Heart left ventricle (tissue), 16 donors: ENCODE measurements around the gene ENTPD1. TPM values are rescaled to one million over a fixed set of nuclear protein-coding genes. Genes with fewer than 3 reads are reported as not detected.
A peak's percentile ranks its signal among the peaks of the same experiment; 100 is the strongest.
"Not testable (repeated sequence)": the region's sequence is repeated elsewhere in the genome, so short reads cannot be mapped to it uniquely, and the experiment has no call there.

ENCODE experiments used
- ATAC-seq, 4 donors: fragments of 200-7000 bp; cut with Tn5 transposase; one replicate each; pipeline ENCODE4 v1.9.1; 2020 to 2022; ENCODE audit warnings: moderate library complexity in 4 of 4, mild to moderate bottlenecking in 3 of 4, moderate number of reproducible peaks in 1 of 4
- DNase-seq, 5 donors: peaks; one replicate each; pipeline ENCODE4 v3.0.0-alpha.2; 2020
- H3K27ac ChIP-seq, 12 donors: fragments of 200-600 bp; sonication (generic) in 4 of 12; one replicate each; pipeline versions ENCODE4 v1.5.0 to v1.8.0; 2016 to 2022; ENCODE audit warnings: mild to moderate bottlenecking in 2 of 12
- H3K27me3 ChIP-seq, 9 donors: fragments of 200-600 bp; sonication (generic) in 2 of 9; one replicate each; pipeline versions ENCODE4 v1.5.1 to v1.8.0; 2016 to 2022; ENCODE audit warnings: mild to moderate bottlenecking in 3 of 9
- H3K36me3 ChIP-seq, 9 donors: fragments of 200-600 bp; sonication (generic) in 2 of 9; one replicate each; pipeline versions ENCODE4 v1.5.0 to v1.8.0; 2018 to 2022; ENCODE audit warnings: mild to moderate bottlenecking in 2 of 9
- H3K4me1 ChIP-seq, 12 donors: fragments of 200-600 bp; sonication (generic) in 4 of 12; one replicate each; pipeline versions ENCODE4 v1.5.0 to v1.8.0; 2016 to 2022; ENCODE audit warnings: mild to moderate bottlenecking in 3 of 12
- H3K4me3 ChIP-seq, 12 donors: fragments of 200-600 bp; sonication (generic) in 4 of 12; one replicate each; pipeline versions ENCODE4 v1.5.0 to v1.8.0; 2017 to 2022; ENCODE audit warnings: mild to moderate bottlenecking in 9 of 12, moderate library complexity in 4 of 12
- H3K9me3 ChIP-seq, 12 donors: fragments of 200-600 bp; sonication (generic) in 4 of 12; one replicate each; pipeline versions ENCODE4 v1.5.0 to v1.8.0; 2016 to 2022; ENCODE audit warnings: mild to moderate bottlenecking in 1 of 12
- POLR2A ChIP-seq, 2 donors: fragments of 450-650 bp; IDR thresholded peaks; one replicate each; pipeline ENCODE4 v1.6.1; 2017; ENCODE audit warnings: antibody characterized with exemption in 2 of 2, mild to moderate bottlenecking in 2 of 2, moderate library complexity in 2 of 2
- WGBS, 4 donors: extraction: QIAGEN DNeasy Blood & Tissue Kit in 2 of 4; methylation state at CpG; one replicate each; pipeline versions ENCODE4 v1.1.5 to v1.1.7; 2013 to 2018; 5-methylcytosine and 5-hydroxymethylcytosine counted together
- intact Hi-C, 10 donors: fragments of 100-400 bp; cut with DNase I; formaldehyde crosslinking; loops; one replicate each; pipeline versions ENCODE4 v1.11.1 to v1.14.2; 2022
- polyA plus RNA-seq, 2 donors: library from polyadenylated mRNA; stranded (reverse); fragments of 200-250 nt; gene quantifications; one replicate each; pipeline ENCODE4 v1.2.3, GENCODE V29; 2013
- total RNA-seq, 9 donors: library from RNA; depleted of rRNA in 2 of 9; stranded (reverse); fragments of >200 nt in 2 of 9; fragmentation: NEBNext Ultra II Directional in 3 of 9; extraction: Animal tissue kit (Norgen Biotek cat#: 25700) in 3 of 9; gene quantifications; one replicate each; pipeline versions ENCODE4 v1.1.0 to v1.2.4, GENCODE V29; 2016 to 2023
- TF ChIP-seq, protein P1 (sequence below), 12 donors: fragments of 200-600 bp; sonication (generic) in 4 of 12; IDR thresholded peaks; one replicate each; pipeline versions ENCODE4 v1.5.0 to v1.8.0; 2018 to 2022; ENCODE audit warnings: antibody characterized with exemption in 12 of 12, mild to moderate bottlenecking in 5 of 12
- donor health status: ischemic (EF 13 %, LVEDD 7.1; RV severe dilation, severe dysfunction).
- donor health status: healthy with polysubstance abuse.
- donor health status: DM: no; HTN: yes; CAD: no.
- donor health status: DM: no; HTN: no; CAD: no.
- donor health status: ischemic (EF 25% LVEDD 6.9; RV normal size, moderate dysfunction).
- donor health status: ischemic (EF 25% LVEDD 5.7; RV mildly dilated, moderate dysfunction).
- donor health status: healthy.
- donor health status: DM: yes; HTN: yes; CAD: no.
- donor health status: ischemic (EF 35%, LVEDD 5.7; RV mildly dilated, moderate dysfunction).
- donor health status: nonischemic (EF 11% LVEDD 7.7; RV severe dilation, severe dysfunction).
- donor health status: DM: yes; HTN: yes; CAD: no.
- donor health status: PGD.
- donor health status: ischemic (EF 29% LVEDD 5.4; RV normal size, mild dysfunction).
- donor health status: nonischemic (EF 23%, LVEDD 6.1; RV moderate dilation, normal function).

ENTPD1 gene
- total and polyA plus RNA-seq, 11 donors, result 3.3 to 23.2 (median 7.6) TPM

DNA sequence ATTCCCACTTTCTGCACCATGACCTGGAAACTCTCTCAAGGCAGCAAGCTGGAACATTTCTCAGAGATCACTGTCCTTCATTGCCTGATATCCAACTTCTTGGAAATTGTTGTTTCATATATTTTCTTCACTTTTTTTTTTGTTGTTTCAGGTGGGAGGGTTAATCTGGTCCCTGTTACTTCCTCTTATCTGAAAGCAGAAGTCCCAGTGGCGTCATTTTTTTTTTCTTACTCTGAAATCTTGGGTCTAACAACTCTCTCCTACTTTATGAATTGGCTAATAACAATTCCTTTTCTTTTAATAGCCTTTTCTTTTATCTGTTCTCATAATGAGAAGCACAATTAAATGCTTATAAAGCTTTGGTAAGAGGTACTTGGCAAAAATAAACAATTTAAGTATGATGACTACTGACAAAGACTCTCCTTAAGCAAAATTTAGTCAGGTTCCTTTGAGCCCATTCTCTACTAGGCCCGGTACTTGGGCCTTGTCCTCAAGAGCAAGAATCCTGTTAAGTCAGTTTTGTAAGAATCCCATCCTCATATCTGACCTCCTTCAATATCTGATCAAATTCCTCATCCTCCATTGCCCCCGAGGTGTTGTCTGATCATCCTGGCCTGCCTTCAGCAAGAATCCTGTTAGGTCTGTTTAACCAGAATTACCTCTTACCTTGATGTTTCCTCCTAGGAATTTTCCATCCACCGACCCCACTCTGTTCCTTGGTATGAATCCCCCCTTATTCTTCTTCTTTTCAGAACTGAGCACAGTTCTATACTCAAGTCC is 140.3 kb downstream of the ENTPD1 start:
- Histone ChIP-seq H3K9me3 (no peaks in the 10 kb centered on the region), H3K27ac (no peak overlapping the region), H3K36me3 (peaks cover 0 to 72% (median 36%) of the 10 kb centered on the region in 9 donors), H3K27me3 (no peaks in the 10 kb centered on the region), H3K4me3 (no peak overlapping the region), H3K4me1 (no peaks in the 10 kb centered on the region)
- TF ChIP-seq, protein P1, sequence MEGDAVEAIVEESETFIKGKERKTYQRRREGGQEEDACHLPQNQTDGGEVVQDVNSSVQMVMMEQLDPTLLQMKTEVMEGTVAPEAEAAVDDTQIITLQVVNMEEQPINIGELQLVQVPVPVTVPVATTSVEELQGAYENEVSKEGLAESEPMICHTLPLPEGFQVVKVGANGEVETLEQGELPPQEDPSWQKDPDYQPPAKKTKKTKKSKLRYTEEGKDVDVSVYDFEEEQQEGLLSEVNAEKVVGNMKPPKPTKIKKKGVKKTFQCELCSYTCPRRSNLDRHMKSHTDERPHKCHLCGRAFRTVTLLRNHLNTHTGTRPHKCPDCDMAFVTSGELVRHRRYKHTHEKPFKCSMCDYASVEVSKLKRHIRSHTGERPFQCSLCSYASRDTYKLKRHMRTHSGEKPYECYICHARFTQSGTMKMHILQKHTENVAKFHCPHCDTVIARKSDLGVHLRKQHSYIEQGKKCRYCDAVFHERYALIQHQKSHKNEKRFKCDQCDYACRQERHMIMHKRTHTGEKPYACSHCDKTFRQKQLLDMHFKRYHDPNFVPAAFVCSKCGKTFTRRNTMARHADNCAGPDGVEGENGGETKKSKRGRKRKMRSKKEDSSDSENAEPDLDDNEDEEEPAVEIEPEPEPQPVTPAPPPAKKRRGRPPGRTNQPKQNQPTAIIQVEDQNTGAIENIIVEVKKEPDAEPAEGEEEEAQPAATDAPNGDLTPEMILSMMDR (IDR thresholded peaks at IDR 0.05), result no peak
- no peak for TF ChIP-seq POLR2A (IDR thresholded peaks at IDR 0.05)
- no peak for DNase-seq
- intact Hi-C loops, result no loop called here
- WGBS, 4 donors, result 93 to 95% (median 93%) methylated on average over 4 of the region's 4 CpGs
- no peak for ATAC-seq

DNA sequence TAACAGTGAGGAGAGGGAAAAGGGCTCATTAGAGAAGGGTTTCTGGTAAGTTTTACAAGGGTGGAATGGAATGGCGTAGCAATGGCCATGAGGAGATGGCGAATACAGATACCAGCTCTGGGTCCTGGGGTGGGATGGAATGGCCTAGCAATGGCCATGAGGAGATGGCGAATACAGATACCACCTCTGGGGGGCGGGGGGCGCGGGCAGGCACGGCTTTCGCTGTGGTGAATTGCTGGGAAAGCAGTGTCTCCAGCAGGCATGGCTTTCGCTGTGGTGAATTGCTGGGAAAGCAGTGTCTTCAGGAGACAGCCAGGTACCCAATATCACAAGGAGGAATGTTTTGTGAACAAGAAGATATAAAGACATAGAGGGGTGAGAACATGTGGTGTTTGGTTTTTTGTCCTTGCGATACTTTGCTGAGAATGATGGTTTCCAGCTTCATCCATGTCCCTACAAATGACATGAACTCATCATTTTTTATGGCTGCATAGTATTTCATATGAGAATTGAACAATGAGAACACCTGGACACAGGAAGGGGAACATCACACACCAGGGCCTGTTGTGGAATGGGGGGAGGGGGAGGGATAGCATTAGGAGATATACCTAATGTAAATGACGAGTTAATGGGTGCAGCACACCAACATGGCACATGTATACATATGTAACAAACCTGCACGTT is 150.1 kb downstream of the ENTPD1 start:
- H3K9me3 ChIP-seq, H3K4me3 ChIP-seq, H3K27ac ChIP-seq, DNase-seq, intact Hi-C loops, H3K27me3 ChIP-seq, ATAC-seq: not testable (repeated sequence)
- Histone ChIP-seq H3K4me1 (peaks cover 0 to 10% (median 2%) of the 10 kb centered on the region in 12 donors), H3K36me3 (peaks cover 0 to 26% (median 19%) of the 10 kb centered on the region in 9 donors)
- WGBS, 4 donors, result 95 to 99% (median 98%) methylated on average over 12 of the region's 12 CpGs

DNA sequence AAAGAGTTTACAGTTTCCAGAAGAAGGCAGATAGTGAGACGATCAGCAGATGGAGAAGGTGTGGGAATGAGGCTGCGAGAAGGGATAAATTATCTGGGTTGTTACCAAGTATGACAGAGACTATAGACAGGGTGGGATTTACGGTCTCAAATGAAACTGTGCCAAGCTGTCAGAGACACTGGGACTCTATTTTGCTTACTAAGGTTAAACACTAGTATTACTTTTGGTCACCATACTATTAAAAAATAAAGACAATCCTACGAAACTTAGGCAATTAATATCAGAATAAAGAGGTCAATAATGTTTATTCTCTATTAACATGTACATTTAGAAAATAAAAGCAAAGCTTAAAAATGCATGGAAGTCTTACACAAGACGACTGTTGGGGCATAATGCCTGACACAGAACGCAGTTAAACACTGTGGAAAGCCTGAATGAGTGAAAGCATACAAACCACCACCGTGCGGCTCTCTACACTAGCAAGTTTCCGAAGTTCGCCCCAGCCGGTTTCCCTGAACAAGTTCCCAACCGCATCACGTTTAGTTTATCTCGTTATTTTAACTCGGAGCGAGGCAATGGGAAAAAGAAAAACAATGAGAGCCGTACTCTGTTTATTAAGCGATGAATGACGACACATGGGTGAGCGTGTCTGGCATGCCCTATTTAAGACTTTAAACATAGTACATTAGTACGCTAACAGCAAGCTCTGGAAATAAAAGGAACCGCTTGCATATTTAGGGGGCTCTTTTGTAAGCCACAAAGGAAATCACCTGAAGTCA is 150.9 kb downstream of the ENTPD1 start:
- ATAC-seq (peak in 3 of 4 donors; percentile 25 to 52 (median 49)), DNase-seq (peak in 3 of 5 donors; percentile 32 to 36 (median 33))
- H3K4me3 ChIP-seq, result peak overlapping the region; percentile 47 to 79 (median 75)
- intact Hi-C loops, result no loop called here
- peaks cover 0 to 22% (median 14%) of the 10 kb centered on the region in 9 donors for H3K36me3 ChIP-seq
- 14 to 24% (median 20%) methylated on average over 22 of the region's 22 CpGs for WGBS, 4 donors
- TF ChIP-seq, protein P1 (IDR thresholded peaks at IDR 0.05), result peak in 2 of 12 donors; percentile 1 to 4
- TF ChIP-seq POLR2A (IDR thresholded peaks at IDR 0.05), result no peak
- H3K4me1 ChIP-seq, result peaks cover 0 to 10% (median 2%) of the 10 kb centered on the region in 12 donors
- H3K27me3 ChIP-seq, result no peaks in the 10 kb centered on the region
- peak overlapping the region in 11 of 12 donors; percentile 62 to 92 (median 76) for H3K27ac ChIP-seq
- no peaks in the 10 kb centered on the region for H3K9me3 ChIP-seq

- Histone ChIP-seq H3K4me3 (peak within 1 kb of the TSS; percentile 47 to 79 (median 75)), H3K27me3 (no peaks in the 10 kb centered on the region), H3K27ac (peak within 1 kb of the TSS in 11 of 12 donors; percentile 62 to 92 (median 76)), H3K4me1 (peaks cover 0 to 10% (median 2%) of the 10 kb centered on the region in 12 donors), H3K36me3 (peaks cover 0 to 17% (median 9%) of the 10 kb centered on the region in 9 donors), H3K9me3 (no peaks in the 10 kb centered on the region)
- intact Hi-C loops, result no loop called here
- ATAC-seq (peak; percentile 93 to 99 (median 98)), DNase-seq (peak; percentile 81 to 91 (median 84))
- peak in 1 of 2 donors; percentile 36 for TF ChIP-seq POLR2A (IDR thresholded peaks at IDR 0.05)
- TF ChIP-seq, protein P1 (IDR thresholded peaks at IDR 0.05), result peak in 4 of 12 donors; percentile 1 to 13 (median 6)
- 0 to 2% (median 1%) methylated on average over 13 to 69 of the region's 69 CpGs for WGBS, 4 donors
Observed at GRCh38 chr10:95907456-95908253, 151.7 kb downstream of the ENTPD1 start, which contains the start of gene CC2D2B. TSS of gene CC2D2B (plus strand) at chr10:95907975. CDS start at chr10:95911324, 3,349 bp downstream.
